ENCODE measurements around the gene SPATA24. TPM values are rescaled to one million over a fixed set of nuclear protein-coding genes. Genes with fewer than 3 reads are reported as not detected.

SPATA24 gene
- polyA plus RNA-seq, 4 donors, result 7.2 to 15.1 (median 10.7) TPM

Other genes with a start within 250 kb of the SPATA24 start
- 10 to 100 TPM; 21.6 to 68.2 (median 35.4) TPM for gene SIL1, start 205.7 kb downstream of the SPATA24 start, polyA plus RNA-seq
- gene MATR3, start 110.3 kb downstream of the SPATA24 start, polyA plus RNA-seq, result 100 to 1,000 TPM in 2 of 4 donors, 10 to 100 TPM in 2; 63.1 to 283 (median 100) TPM
- 10 to 100 TPM; 43.6 to 65.2 (median 57.7) TPM for gene PAIP2, start 62.2 kb downstream of the SPATA24 start, polyA plus RNA-seq
- gene SLC23A1, start 20.8 kb downstream of the SPATA24 start, polyA plus RNA-seq, result 10 to 100 TPM in 3 of 4 donors, 1 to 10 TPM in 1; 7.1 to 29.3 (median 12.4) TPM
- 10 to 100 TPM in 2 of 4 donors, 1 to 10 TPM in 2; 1.7 to 58.9 (median 8.3) TPM for gene MZB1, start 14.2 kb downstream of the SPATA24 start, polyA plus RNA-seq
- gene PROB1, start 9.0 kb downstream of the SPATA24 start, polyA plus RNA-seq, result 1 to 10 TPM in 2 of 4 donors, under 1 TPM in 2; 0.45 to 2.3 (median 0.79) TPM
- 1 to 10 TPM in 3 of 4 donors, under 1 TPM in 1; 0.67 to 3.8 (median 3.2) TPM for gene DNAJC18, start 35.4 kb upstream of the SPATA24 start, polyA plus RNA-seq
- 10 to 100 TPM in 2 of 4 donors, 1 to 10 TPM in 2; 1.6 to 47.6 (median 7.7) TPM for gene ECSCR, start 58.7 kb upstream of the SPATA24 start, polyA plus RNA-seq
- 1 to 10 TPM in 1 of 4 donors, under 1 TPM in 2, not detected in 1; 0.01 to 1.9 (median 0.45) TPM for gene SMIM33, start 66.9 kb upstream of the SPATA24 start, polyA plus RNA-seq
- 10 to 100 TPM in 2 of 4 donors, 1 to 10 TPM in 2; 2.2 to 23.0 (median 8.5) TPM for gene STING1, start 78.7 kb upstream of the SPATA24 start, polyA plus RNA-seq
- gene UBE2D2, start 157.2 kb upstream of the SPATA24 start, polyA plus RNA-seq, result 100 to 1,000 TPM in 1 of 4 donors, 10 to 100 TPM in 3; 74.3 to 118 (median 95.3) TPM
- 10 to 100 TPM in 3 of 4 donors, 1 to 10 TPM in 1; 3.8 to 89.4 (median 18.2) TPM for gene CXXC5, start 244.3 kb upstream of the SPATA24 start, polyA plus RNA-seq

All from small intestine (tissue), 4 donors.